DOHH2 (cell line): ENCODE measurements around the gene CBARP.

Experiments used
- CTCF ChIP-seq: fragments of 200-600 bp; sonication (generic); IDR thresholded peaks from one replicate; pipeline ENCODE4 v1.5.1; 2014; ENCODE audit warnings: antibody characterized with exemption, mild to moderate bottlenecking, low read depth, low read length; ENCODE audit not compliant: poor library complexity, severe bottlenecking
- EZH2phosphoT487 ChIP-seq: fragments of 200-600 bp; sonication (generic); IDR thresholded peaks from 2 replicates; pipeline ENCODE4 v1.6.1; 2017; ENCODE audit warnings: borderline replicate concordance, mild to moderate bottlenecking, antibody characterized with exemption, low read length, moderate library complexity, mixed read lengths

- TF ChIP-seq CTCF (no peak), EZH2phosphoT487 (no peak)
Measured at GRCh38 chr19:1259206-1259875, 21.5 kb upstream of the CBARP start.
